ENCODE measurements around the gene RPS10. TPM values are rescaled to one million over a fixed set of nuclear protein-coding genes. Genes with fewer than 3 reads are reported as not detected.

The RPS10 gene
- polyA plus RNA-seq, 3 donors = 645 to 2,603 (median 1,054) TPM

- peaks cover 2 to 5% of the 10 kb centered on the region in 2 donors for H3K4me1 ChIP-seq (ENCODE audit: control insufficient read depth in 1 of 2, insufficient read depth in 2 of 2, low read length in 2 of 2)
- H3K36me3 ChIP-seq (replicated peaks in 1 of 2; ENCODE audit: control insufficient read depth in 1 of 2, insufficient read depth in 2 of 2, low read length in 2 of 2) = no peaks in the 10 kb centered on the region
- no peak overlapping the region for H2AFZ ChIP-seq (ENCODE audit: insufficient read depth, low read depth, low read length, poor library complexity, severe bottlenecking)
- intact Hi-C loops (cut with micrococcal nuclease) = loop anchor here (5.0 kb wide), 1 partner anchor 145 kb away; no protein-coding TSS in a partner anchor
- Mint-ChIP-seq H3K36me3 (no peaks in the 10 kb centered on the region), H3K9me3 (peaks cover 0 to 2% (median 0%) of the 10 kb centered on the region in 7 donors), H3K4me3 (no peak overlapping the region), H3K4me1 (peaks cover 8% of the 10 kb centered on the region), H3K27ac (no peak overlapping the region), H3K27me3 (ENCODE audit: low read depth in 3 of 3) (peaks cover 32 to 48% (median 34%) of the 10 kb centered on the region in 3 donors)
- no peak overlapping the region for H3K27ac ChIP-seq (ENCODE audit: low read depth in 1 of 2, low read length in 2 of 2)
- no peak overlapping the region for H3K4me3 ChIP-seq (replicated peaks in 1 of 3; ENCODE audit: low read depth in 2 of 3, low read length in 3 of 3)
- WGBS (ENCODE audit: insufficient coverage) = 100% methylated on average over 4 of the region's 6 CpGs
- H3K4me2 ChIP-seq (replicated peaks; ENCODE audit: extremely low read depth, low read length, poor library complexity, severe bottlenecking) = no peak overlapping the region
- H3K79me2 ChIP-seq (ENCODE audit: insufficient read depth, low read length) = no peaks in the 10 kb centered on the region
- TF ChIP-seq CTCF (IDR thresholded peaks at IDR 0.05) = no peak
- H3K9me3 ChIP-seq (replicated peaks in 1 of 2; ENCODE audit: control insufficient read depth in 1 of 2, insufficient read depth in 1 of 2, low read length in 2 of 2) = no peaks in the 10 kb centered on the region
- no peak overlapping the region for H3K9ac ChIP-seq (ENCODE audit: insufficient read depth, low read length, poor library complexity, severe bottlenecking)
- H3K27me3 ChIP-seq (ENCODE audit: control insufficient read depth in 2 of 2, insufficient read depth in 2 of 2, low read length in 2 of 2) = peaks cover 11 to 36% of the 10 kb centered on the region in 2 donors
- H4K20me1 ChIP-seq (ENCODE audit: insufficient read depth, low read length) = no peaks in the 10 kb centered on the region
- DNase-seq = no peak
These were observed 36.1 kb upstream of the RPS10 start for GRCh38 chr6:34462010-34462409.

- H3K36me3 ChIP-seq (replicated peaks in 1 of 2; ENCODE audit: control insufficient read depth in 1 of 2, insufficient read depth in 2 of 2, low read length in 2 of 2) = no peaks in the 10 kb centered on the region
- Mint-ChIP-seq H3K9me3 (peaks cover 0 to 2% (median 0%) of the 10 kb centered on the region in 7 donors), H3K27me3 (ENCODE audit: low read depth in 3 of 3) (peaks cover 26 to 38% (median 29%) of the 10 kb centered on the region in 3 donors), H3K36me3 (no peaks in the 10 kb centered on the region), H3K4me1 (peaks cover 8% of the 10 kb centered on the region), H3K27ac (no peak overlapping the region), H3K4me3 (no peak overlapping the region)
- H4K20me1 ChIP-seq (ENCODE audit: insufficient read depth, low read length) = no peaks in the 10 kb centered on the region
- H3K9ac ChIP-seq (ENCODE audit: insufficient read depth, low read length, poor library complexity, severe bottlenecking) = no peak overlapping the region
- intact Hi-C loops (cut with micrococcal nuclease) = loop anchor here (5.0 kb wide), 1 partner anchor 146 kb away; no protein-coding TSS in a partner anchor
- H3K79me2 ChIP-seq (ENCODE audit: insufficient read depth, low read length) = no peaks in the 10 kb centered on the region
- H3K9me3 ChIP-seq (replicated peaks in 1 of 2; ENCODE audit: control insufficient read depth in 1 of 2, insufficient read depth in 1 of 2, low read length in 2 of 2) = no peaks in the 10 kb centered on the region
- TF ChIP-seq CTCF (IDR thresholded peaks at IDR 0.05) = no peak
- WGBS (ENCODE audit: insufficient coverage) = 100% methylated on average over 3 of the region's 5 CpGs
- no peak overlapping the region for H3K4me2 ChIP-seq (replicated peaks; ENCODE audit: extremely low read depth, low read length, poor library complexity, severe bottlenecking)
- no peak overlapping the region for H3K27ac ChIP-seq (ENCODE audit: low read depth in 1 of 2, low read length in 2 of 2)
- no peak overlapping the region for H3K4me3 ChIP-seq (replicated peaks in 1 of 3; ENCODE audit: low read depth in 2 of 3, low read length in 3 of 3)
- no peak for DNase-seq
- no peak overlapping the region for H2AFZ ChIP-seq (ENCODE audit: insufficient read depth, low read depth, low read length, poor library complexity, severe bottlenecking)
- peaks cover 2 to 5% of the 10 kb centered on the region in 2 donors for H3K4me1 ChIP-seq (ENCODE audit: control insufficient read depth in 1 of 2, insufficient read depth in 2 of 2, low read length in 2 of 2)
- peaks cover 6 to 26% of the 10 kb centered on the region in 2 donors for H3K27me3 ChIP-seq (ENCODE audit: control insufficient read depth in 2 of 2, insufficient read depth in 2 of 2, low read length in 2 of 2)
These were observed 35.1 kb upstream of the RPS10 start for GRCh38 chr6:34460796-34461507.

Data from CD14-positive monocyte (primary cell).